ENCODE data around the gene MUSTN1. TPM values are rescaled to one million over a fixed set of nuclear protein-coding genes. Genes with fewer than 3 reads are reported as not detected.

MUSTN1 gene
- total RNA-seq, 2 experiments from 2014 or later = 0.28 to 1.7 TPM

GRCh38 chr3:52841211-52841980 lies 6.6 kb upstream of the MUSTN1 start:
- Histone ChIP-seq H4K20me1 (ENCODE audit: insufficient read depth, low read length) (no peaks in the 10 kb centered on the region), H3K9me3 (ENCODE audit: low read length) (no peaks in the 10 kb centered on the region), H3K36me3 (ENCODE audit: insufficient read depth, low read length) (no peaks in the 10 kb centered on the region), H3K79me2 (ENCODE audit: insufficient read depth, low read depth, low read length) (no peaks in the 10 kb centered on the region), H3K27ac (ENCODE audit: low read depth, low read length, poor library complexity, severe bottlenecking) (no peak overlapping the region), H3K4me1 (ENCODE audit: insufficient read depth, low read length, poor library complexity, severe bottlenecking) (no peaks in the 10 kb centered on the region), H3K4me3 (ENCODE audit: low read depth, low read length, poor library complexity, severe bottlenecking) (no peak overlapping the region), H3K9me2 (ENCODE audit: insufficient read depth, low read length) (no peaks in the 10 kb centered on the region), H3K4me2 (ENCODE audit: low read length) (no peak overlapping the region), H2AFZ (ENCODE audit: low read length) (no peak overlapping the region)
- intact Hi-C loops (cut with micrococcal nuclease; ENCODE audit: unreplicated experiment) = no loop called here
- DNase-seq (ENCODE audit: low spot score) = no peak
- TF ChIP-seq CTCF (conservative IDR thresholded peaks at IDR 0.05; ENCODE audit: low read length) (no peak), EZH2phosphoT487 (IDR thresholded peaks at IDR 0.05; ENCODE audit: borderline replicate concordance, low read depth, low read length) (no peak)
- ChIA-PET POLR2A (interaction anchor here (0.7 kb wide), 1 partner anchor 128 kb away, joined by 7 read pairs; no protein-coding TSS in a partner anchor), CTCF (ENCODE audit: unreplicated experiment) (no interaction called here)
- no TSS peak for BruUV-seq (replicated peaks)

- CTCF ChIA-PET (ENCODE audit: unreplicated experiment) = no interaction called here
- no peaks in the 10 kb centered on the region for H3K9me3 ChIP-seq (ENCODE audit: low read length)
- no peak overlapping the region for H3K4me2 ChIP-seq (ENCODE audit: low read length)
- intact Hi-C loops (cut with micrococcal nuclease; ENCODE audit: unreplicated experiment) = no loop called here
- no peak overlapping the region for H3K4me3 ChIP-seq (ENCODE audit: low read depth, low read length, poor library complexity, severe bottlenecking)
- H3K79me2 ChIP-seq (ENCODE audit: insufficient read depth, low read depth, low read length) = no peaks in the 10 kb centered on the region
- H3K9me2 ChIP-seq (ENCODE audit: insufficient read depth, low read length) = no peaks in the 10 kb centered on the region
- BruUV-seq (replicated peaks) = no TSS peak
- no peak overlapping the region for H3K27ac ChIP-seq (ENCODE audit: low read depth, low read length, poor library complexity, severe bottlenecking)
- H3K36me3 ChIP-seq (ENCODE audit: insufficient read depth, low read length) = no peaks in the 10 kb centered on the region
- POLR2A ChIA-PET = no interaction called here
- TF ChIP-seq CTCF (conservative IDR thresholded peaks at IDR 0.05; ENCODE audit: low read length) (no peak), EZH2phosphoT487 (IDR thresholded peaks at IDR 0.05; ENCODE audit: borderline replicate concordance, low read depth, low read length) (no peak)
- no peak overlapping the region for H2AFZ ChIP-seq (ENCODE audit: low read length)
- no peak for DNase-seq (ENCODE audit: low spot score)
- no peaks in the 10 kb centered on the region for H4K20me1 ChIP-seq (ENCODE audit: insufficient read depth, low read length)
- no peaks in the 10 kb centered on the region for H3K4me1 ChIP-seq (ENCODE audit: insufficient read depth, low read length, poor library complexity, severe bottlenecking)
These were observed 5.2 kb upstream of the MUSTN1 start for GRCh38 chr3:52839892-52840545.

GRCh38 chr3:52839268-52839575 lies 4.4 kb upstream of the MUSTN1 start:
- CTCF ChIA-PET (ENCODE audit: unreplicated experiment) = interaction anchor here (0.6 kb wide), 1 partner anchor 9 kb away, joined by 3 read pairs; no protein-coding TSS in a partner anchor

More at GRCh38 chr3:52839268-52839575, 4.4 kb upstream of the MUSTN1 start:
- Histone ChIP-seq H3K79me2 (ENCODE audit: insufficient read depth, low read depth, low read length) (no peaks in the 10 kb centered on the region), H3K4me2 (ENCODE audit: low read length) (no peak overlapping the region), H3K4me3 (ENCODE audit: low read depth, low read length, poor library complexity, severe bottlenecking) (no peak overlapping the region), H3K27ac (ENCODE audit: low read depth, low read length, poor library complexity, severe bottlenecking) (no peak overlapping the region), H3K4me1 (ENCODE audit: insufficient read depth, low read length, poor library complexity, severe bottlenecking) (no peaks in the 10 kb centered on the region), H4K20me1 (ENCODE audit: insufficient read depth, low read length) (no peaks in the 10 kb centered on the region), H3K36me3 (ENCODE audit: insufficient read depth, low read length) (no peaks in the 10 kb centered on the region), H3K9me2 (ENCODE audit: insufficient read depth, low read length) (no peaks in the 10 kb centered on the region), H2AFZ (ENCODE audit: low read length) (no peak overlapping the region), H3K9me3 (ENCODE audit: low read length) (no peaks in the 10 kb centered on the region)
- TF ChIP-seq CTCF (conservative IDR thresholded peaks at IDR 0.05; ENCODE audit: low read length) (no peak), EZH2phosphoT487 (IDR thresholded peaks at IDR 0.05; ENCODE audit: borderline replicate concordance, low read depth, low read length) (no peak)
- intact Hi-C loops (cut with micrococcal nuclease; ENCODE audit: unreplicated experiment) = no loop called here
- no peak for DNase-seq (ENCODE audit: low spot score)
- BruUV-seq (replicated peaks) = no TSS peak
- POLR2A ChIA-PET = no interaction called here

Data from OCI-LY7 (cell line).